Suppressor macrophage treated with lipopolysaccharide for 4 hours (primary cell): ENCODE results near the gene DEFB124.
"Not testable (repeated sequence)": the region's sequence is repeated elsewhere in the genome, so short reads cannot be mapped to it uniquely, and the experiment has no call there.

ENCODE experiments used
- DNase-seq: peaks from one replicate; pipeline ENCODE4 v3.0.0-alpha.2; 2020

Gene DEFB124

DNA sequence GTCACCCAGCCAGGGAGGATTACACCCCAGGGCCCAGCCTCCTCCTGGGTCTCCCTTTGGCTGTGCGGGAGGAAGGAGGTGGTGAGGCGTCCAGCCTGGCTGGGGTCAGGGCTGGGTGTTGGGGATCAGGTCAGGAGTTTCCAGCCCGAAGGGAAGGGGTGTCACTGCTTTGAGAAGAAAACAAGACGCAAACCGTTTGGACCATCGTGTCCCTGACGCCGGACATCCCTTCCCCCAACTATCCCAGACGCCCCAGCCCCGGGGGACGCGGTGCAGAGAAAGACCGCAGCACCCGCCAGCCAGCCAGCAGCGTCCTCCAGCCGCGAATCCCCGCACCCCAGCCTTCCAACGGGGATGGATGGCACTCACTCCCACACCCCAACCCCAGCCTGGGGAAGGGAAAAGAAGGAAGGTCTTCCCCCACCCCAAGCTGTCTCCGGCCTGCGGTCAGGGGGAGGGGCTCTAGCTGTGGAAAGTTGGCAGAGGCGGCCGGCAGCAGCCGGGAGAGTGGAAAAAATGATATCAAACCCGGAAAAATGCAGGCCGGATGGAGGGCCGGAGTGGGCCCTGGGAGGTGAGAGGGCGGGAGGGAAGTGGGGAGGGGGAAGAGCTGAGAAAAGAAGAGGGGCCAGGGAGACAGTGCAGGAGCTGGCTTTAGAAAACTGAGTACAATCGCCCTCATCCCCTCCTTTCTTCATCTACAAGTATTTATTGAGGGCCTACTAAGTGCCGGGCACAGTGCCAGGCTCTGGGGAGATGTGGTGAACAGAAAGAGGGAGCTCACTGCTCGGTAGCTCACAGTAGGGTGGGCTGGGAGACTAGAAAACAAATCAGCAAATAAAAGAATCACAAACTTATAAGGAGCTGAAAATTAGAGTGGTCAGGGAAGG is 10.8 kb upstream of the DEFB124 start:
- peak; percentile 4 for DNase-seq

DNA sequence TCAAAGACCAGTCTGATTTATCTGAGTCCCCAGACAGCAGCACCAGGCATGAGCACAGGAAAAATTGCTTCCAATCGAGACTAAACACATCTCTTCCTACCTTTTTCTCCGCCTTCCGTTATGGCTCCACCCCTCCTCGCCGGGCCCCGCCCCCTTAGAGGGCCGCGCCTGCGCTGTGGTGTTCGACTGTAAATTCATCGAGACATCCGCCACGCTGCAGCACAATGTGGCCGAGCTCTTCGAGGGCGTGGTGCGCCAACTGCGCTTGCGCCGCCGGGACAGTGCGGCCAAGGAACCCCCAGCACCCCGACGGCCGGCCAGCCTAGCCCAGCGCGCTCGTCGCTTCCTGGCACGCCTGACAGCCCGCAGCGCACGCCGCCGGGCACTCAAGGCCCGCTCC is 9.1 kb upstream of the DEFB124 start:
- DNase-seq = no peak

DNA sequence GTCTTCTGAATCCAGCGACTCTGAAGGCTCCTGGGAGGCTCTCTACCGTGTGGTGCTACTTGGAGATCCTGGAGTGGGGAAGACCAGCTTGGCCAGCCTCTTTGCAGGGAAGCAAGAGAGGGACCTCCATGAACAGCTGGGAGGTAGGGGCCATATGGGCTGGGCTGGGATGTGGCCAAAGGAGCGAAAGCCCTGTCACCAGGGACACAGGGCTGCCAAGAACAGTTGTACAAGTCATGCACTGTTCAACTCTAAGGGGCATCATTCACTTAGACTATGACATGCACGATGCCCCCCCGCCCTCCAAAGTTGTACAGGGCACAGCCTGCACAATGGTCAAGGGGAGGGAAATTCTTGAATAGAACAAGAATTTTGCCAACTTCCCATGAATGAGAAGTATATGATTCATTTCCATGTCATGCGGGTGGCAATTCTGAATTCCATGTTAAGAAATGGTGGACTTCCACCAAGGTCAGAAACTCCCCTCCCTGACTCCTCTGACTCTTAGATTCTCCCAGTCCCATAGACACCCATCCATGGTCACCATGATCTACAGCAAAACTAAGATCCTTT is 1.8 kb upstream of the DEFB124 start:
- peak; percentile 38 for DNase-seq

DNA sequence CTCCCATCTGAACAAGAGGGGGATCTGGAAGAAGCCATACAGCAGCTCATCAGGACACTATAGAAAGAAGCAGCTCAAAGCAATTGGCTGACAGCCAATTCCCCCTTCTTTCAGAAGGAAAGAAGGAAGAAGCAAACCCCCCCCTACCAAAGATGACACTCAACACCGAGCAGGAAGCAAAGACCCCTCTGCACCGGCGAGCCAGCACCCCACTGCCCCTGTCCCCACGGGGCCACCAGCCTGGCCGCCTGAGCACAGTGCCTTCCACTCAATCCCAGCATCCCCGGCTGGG is 1.3 kb upstream of the DEFB124 start:
- DNase-seq = no peak

DNA sequence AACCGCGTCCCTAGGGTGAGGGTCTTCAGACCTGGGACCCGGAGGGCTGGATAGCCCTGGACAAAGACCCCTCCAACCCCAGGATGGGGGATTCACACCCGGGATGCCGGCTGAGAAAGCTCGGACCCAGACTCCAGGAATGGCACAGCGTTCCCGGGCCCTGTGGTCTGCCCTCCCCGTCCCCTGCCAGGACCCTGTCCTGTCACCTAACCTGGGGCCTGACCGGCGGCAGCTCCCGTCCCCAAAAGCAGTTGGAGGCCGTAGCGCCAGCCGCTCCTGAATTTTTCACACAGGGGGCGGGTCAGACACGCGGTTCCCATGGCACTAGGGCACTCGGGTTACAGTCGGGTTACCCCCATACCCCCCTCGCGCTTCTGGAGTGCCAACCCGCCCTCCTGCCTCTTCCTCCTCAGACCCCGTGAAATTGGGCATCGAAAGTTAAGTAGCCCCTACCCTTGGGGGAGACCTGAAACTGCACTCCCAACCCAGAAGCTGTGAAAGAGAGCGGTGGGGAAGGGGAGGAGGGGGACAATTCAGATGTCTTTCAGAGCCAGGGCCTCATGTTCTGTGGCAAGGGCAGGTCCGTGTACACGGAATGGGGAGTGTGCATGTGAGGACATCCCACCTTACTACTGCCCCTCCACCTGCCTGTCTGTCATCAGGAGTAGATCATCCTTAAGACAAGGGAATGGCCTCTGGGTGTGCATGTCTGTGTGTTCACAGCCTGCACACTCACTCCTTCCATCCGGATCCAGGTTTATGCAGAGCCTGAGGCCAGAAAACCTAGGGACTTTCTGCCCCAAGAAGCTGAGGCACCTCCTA is 756 bp upstream of the DEFB124 start:
- DNase-seq = no peak

DNA sequence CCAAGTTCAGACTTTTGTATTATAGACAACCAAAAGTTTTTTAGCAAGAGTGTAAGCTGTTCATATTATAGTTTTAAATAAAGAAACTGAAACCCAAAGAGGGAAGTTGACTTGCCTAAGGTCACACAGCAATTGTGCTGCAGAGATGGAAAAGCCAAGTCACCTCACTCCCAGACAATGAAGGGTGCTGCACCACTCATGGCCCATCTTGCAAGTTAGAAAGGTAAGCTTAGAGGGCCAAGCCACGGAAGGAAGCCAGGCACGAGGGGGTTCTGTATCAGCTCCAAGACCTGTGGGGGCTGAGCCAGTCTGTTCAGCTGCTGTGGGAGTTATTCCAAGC is 860 bp downstream of the DEFB124 start:
- DNase-seq = peak; percentile 66

DNA sequence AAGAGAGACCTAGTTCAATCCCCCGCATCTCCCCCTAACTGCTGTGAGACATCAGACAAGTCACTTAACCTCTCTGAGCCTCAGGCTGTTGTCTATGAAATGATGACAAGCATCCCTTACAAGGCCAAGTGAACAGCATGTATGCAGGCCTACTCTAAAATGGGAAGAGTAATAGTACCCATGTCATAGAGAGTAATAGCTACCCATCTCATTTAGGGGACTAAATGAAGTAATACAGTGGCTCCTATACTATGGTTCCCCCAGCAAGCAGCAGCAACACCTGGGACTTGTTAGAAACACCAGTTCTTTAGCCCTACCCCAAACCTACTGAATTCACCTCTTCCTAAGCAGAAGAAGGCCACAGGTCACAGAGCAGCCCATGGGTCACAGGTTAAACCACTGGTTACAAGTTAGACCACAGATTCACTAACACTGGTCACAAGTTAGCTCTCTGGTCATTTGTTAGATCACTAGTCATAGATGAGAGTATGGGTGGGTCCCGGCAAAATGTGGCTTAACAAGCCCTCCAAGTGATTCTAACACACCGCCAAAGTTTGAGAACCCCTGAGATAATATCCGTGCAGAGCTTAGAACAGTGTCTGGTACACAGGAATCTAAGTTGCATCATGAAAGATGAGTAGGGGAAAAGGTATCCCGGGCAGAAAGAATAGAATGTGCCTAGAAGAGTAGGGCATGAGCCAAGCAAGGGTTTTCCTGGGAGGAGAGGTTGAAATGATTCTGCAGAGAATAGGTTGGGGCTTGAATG is 1.4 kb downstream of the DEFB124 start:
- no peak for DNase-seq

DNA sequence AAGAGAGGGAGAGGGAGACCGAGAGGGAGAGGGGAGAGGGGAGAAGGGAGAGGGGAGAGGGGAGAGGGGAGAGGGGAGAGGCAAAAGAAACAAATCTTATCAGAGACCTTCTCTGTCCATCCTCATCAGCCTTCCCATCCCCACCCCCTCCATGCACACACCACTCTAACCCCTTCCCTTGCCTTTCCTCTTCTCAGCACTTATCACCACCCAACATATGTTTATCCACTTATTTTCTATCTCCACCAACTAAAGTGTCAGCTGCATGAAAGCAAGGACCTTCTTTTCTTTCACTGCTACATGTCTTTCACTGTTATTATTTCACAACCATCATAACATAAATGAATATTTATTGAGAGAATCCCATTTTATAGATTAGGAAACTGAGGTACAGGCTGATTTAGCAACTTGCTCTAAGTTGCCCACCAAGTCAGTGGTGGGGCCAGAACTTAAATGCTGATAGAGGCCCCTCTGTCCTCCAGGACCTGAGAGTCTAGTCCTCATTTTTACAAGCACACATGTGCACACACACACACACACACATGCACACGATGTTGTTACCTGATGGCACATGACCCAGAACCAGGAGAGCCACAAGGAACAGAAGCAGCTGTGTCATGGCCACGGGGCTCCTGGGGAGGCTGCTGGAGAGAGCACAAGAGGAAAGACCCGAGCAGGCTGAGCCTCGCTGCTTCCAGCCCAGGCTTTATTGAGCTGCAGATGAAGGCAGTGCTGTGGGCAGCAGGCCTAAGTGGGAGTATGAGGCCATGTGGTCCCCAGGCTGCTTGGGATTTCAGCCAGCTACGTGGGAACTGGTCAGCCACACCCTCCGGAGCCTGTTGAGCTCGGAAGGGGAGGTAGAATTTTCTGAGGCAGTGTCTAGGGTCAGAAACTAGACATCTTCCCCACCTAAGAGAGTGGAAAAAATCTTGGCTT is 2.3 kb downstream of the DEFB124 start:
- no peak for DNase-seq

DNA sequence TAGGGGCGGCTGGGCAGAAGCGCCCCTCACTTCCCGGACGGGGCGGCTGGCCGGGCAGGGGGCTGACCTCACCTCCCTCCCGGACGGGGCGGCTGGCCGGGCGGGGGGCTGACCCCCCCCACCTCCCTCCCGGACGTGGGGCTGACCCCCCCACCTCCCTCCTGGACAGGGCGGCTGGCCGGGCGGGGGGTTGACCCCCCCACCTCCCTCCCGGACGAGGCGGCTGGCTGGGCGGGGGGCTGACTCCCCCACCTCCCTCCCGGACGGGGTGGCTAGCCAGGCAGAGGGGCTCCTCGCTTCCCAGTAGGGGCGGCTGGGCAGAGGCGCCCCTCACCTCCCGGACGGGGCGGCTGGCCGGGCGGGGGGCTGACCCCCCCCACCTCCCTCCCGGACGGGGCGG is 4.0 kb downstream of the DEFB124 start:
- DNase-seq = not testable (repeated sequence)

DNA sequence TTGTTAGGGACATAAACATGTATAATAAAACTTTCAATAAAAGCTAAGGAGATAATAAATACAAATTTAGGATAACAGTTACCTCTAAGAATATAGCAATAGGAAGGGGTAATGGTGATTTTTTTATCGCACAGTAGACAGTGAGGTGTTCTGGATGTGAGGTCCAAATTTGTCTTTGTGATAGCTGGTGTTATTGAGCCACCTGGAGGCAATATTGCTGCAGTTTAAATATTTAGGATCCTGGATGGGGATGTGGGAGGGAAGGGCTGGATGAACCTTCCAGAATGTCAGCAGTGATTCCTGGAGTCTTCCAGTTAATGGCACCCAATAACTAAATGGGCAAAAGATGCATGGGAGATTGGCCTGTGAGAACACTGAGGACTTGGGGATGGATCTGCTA is 20.6 kb downstream of the DEFB124 start:
- no peak for DNase-seq

DNA sequence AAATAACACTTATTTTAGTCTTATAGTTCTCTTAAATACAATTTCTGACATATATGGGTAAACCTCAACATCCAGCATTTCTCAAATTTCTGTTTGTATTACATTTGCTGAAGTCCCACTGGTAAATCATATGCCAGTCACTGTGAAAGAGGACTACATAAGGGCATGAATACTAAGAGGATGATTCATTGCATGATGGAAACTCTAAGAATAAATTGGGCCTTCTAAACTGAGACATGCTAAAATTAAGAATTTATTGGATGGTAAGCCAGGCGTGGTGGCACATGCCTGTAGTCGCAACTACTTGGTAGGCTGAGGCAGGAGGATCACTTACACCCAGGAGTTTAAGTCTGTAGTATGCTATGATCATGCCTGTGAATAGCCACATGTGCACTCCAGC is 22.4 kb downstream of the DEFB124 start:
- DNase-seq = no peak

DNA sequence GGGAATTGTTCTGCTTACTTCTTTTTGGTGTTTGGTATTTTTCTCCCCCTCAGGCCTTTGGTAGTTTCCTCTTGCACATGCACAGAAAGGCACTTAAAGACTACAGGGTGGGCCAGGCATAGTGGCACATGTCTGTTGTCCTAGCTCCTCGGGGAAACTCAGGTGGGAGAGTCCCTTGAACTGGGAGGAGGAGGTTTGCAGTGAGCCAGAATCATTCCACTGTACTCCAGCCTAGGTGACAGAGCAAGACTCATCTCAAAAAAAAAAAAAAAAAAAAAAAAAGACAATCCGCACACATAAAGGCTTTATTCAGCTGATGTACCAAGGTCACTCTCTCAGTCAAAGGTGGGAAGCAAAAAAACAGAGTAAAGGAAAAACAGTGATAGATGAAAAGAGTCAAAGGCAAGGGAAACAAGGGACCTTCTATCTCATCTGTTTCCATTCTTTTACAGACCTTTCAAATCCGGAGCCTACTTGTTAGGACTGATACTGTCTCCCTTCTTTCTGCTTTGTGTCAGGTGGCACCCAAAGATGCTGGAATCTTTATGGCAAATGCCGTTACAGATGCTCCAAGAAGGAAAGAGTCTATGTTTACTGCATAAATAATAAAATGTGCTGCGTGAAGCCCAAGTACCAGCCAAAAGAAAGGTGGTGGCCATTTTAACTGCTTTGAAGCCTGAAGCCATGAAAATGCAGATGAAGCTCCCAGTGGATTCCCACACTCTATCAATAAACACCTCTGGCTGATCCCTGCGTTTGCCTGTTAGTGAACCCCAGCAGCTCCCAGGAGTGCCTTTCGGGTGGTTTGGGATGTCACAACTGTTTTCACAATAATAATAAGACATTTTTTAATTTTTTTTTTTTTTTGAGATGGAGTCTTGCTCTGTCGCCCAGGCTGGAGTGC is 25.2 kb downstream of the DEFB124 start:
- no peak for DNase-seq

DNA sequence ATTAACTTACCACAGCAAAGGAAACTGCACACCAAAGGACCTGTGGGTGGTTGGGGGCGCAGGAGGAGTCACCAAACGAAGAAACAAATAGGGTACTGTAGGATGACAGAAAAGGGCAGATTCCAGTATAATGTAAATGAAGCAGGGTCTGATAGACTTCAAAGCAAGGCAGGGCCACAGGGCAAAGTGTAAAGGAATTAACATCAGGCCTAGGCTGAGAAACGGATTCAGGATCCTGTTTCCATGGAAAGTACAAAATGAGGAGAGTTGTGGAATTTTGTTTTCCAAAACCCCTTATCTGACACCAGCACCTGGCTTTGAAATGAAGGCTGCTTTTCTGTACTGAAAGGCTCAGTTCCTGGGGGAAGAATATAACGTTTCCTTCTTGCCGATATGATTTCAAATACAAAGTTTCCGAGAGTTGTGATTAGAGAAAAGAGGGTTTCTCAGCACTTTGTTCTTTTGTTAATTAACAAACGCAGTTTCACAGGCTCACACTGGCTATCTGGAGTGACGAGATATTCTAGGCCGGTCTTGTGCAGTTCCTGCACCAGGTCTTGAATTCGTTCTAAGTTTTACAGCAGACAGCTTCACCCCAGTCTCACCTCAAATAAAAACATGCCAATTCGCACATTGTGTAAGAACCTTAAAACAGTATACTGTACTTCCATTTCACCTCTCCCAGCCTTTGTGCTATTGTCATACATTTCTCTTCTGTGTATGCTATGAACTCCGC is 28.7 kb downstream of the DEFB124 start:
- DNase-seq = no peak

DNA sequence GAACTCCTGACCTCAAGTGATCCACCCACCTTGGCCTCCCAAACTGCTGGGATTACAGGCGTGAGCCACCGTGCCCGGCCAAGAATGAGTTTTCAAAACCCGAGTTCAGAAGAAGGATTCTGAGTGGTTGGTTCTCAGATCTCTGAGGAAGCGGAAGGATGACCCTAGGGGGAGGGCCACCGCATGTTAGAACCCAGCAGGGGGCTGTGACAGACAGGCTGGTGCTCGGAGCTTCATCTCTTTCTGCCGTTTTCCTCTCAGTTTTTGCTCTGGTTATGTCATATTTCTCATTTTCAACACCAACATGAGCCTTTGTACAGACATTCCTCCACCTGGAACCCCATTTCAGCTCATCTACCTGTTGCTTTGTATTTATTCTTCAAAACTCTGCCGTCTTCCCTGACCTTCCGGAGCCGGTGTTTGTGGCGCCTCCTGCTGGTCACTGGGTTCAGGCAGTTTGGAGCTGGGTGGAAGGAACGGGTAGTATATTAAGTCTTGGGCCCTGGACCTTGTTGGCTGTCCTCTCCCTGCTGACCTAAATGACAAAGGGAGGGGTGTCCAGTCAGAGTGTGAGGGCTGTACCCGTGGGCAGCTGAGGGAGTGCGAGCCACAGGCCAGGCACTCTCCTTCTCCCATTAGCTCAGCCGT is 34.8 kb downstream of the DEFB124 start, which contains the start of gene DEFB123:
DEFB123 (plus strand) TSS at position 621 of the 648 bp plus-strand sequence. CDS start 67 bp downstream, outside the sequence.
- DNase-seq = no peak

DNA sequence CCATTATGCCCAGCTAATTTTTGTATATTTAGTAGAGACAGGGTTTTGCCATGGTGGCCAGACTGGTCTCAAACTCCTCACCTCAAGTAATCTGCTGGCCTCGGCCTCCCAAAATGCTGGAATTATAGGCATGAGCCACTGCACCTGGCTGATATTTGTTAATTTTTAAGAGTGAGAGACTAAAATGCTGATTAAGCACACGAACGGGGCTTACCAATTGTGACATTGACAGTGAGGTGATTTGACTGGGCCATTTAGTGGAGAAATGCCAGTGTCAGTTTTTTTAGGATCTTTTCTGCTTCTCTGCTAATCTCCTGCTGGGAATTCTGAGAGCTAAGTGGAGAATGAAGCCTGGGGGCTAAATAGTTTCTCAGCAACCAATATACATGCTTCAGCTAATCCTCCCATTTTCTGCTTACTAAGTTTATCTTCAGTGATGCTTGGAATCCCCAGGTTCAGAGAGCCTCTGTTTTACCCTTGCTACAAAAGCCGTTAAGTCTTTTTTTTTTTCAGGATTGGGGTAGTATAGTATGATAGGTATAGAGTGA is 44.3 kb downstream of the DEFB124 start:
- DNase-seq = no peak

DNA sequence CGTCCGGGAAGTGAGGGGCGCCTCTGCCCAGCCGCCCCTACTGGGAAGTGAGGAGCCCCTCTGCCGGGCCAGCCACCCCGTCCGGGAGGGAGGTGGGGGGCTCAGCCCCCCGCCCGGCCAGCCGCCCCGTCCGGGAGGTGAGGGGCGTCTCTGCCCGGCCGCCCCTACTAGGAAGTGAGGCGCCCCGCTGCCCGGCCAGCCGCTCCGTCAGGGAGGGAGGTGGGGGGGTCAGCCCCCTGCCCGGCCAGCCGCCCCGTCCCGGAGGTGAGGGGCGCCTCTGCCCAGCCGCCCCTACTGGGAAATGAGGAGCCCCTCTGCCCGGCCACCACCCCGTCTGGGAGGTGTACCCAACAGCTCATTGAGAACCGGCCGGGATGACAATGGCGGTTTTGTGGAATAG is 47.4 kb downstream of the DEFB124 start:
- DNase-seq = not testable (repeated sequence)

DNA sequence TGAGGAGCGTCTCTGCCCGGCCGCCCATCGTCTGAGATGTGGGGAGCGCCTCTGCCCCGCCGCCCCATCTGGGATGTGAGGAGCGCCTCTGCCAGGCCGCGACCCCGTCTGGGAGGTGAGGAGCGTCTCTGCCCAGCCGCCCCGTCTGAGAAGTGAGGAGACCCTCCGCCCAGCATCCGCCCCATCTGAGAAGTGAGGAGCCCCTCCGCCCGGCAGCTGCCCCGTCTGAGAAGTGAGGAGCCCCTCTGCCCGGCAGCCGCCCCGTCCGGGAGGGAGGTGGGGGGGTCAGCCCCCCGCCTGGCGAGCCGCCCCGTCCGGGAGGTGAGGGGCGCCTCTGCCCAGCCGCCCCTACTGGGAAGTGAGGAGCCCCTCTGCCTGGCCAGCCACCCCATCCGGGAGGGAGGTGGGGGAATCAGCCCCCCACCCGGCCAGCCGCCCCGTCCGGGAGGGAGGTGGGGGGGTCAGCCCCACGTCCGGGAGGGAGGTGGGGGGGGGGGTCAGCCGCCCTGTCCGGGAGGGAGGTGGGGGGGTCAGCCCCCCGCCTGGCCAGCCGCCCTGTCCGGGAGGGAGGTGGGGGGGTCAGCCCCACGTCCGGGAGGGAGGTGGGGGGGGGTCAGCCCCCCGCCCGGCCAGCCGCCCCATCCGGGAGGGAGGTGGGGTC is 47.9 kb downstream of the DEFB124 start:
- not testable (repeated sequence) for DNase-seq

DNA sequence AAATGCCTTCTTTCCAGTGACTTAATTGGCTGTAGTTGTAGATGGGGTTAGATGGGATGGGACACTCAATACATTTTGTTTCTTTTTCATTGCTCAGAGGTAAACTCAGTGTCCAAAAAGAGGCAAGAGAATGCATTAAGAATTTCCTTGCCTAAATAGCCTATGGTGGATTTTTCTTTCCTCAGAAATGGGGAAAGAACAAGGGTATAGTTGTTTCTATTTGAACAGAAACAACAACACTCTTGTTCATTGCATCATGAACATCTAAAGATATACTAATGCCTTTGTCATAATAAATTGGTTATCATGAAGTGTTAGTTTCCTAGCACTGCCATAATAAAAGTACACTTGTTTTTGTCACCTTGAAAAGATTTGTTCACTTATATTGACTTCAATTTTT is 49.1 kb downstream of the DEFB124 start:
- no peak for DNase-seq

DNA sequence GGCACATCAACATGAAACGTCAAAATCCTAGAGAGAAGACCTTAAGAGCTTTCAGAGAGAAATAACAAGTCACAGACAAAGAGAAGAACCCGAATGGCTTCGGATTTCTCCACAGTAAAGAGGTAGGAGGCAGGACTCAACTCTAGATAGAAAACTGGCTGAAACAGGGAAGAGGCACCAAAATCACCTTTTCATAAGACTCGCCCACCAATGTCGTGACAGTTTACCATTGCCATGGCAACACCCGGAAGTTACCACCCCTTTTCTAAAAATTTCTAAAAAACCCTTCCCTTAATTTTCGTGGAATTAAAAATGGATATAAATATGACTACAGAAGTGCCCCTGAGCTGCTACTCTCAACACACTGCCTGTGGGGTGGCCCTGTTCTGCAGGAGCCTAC is 56.6 kb downstream of the DEFB124 start:
- no peak for DNase-seq
